HG03135 (cell line): ENCODE data around the gene ATG7.

ENCODE experiments used
- ATAC-seq: cut with Tn5 transposase; IDR thresholded peaks from one replicate; pipeline ENCODE4 v1.9.1; 2021; ENCODE audit warnings: mild to moderate bottlenecking, moderate library complexity; ENCODE audit not compliant: unreplicated experiment

ATG7 gene

GRCh38 chr3:11602886-11603527 is 330.8 kb downstream of the ATG7 start:
- ATAC-seq, result no peak

GRCh38 chr3:11603628-11604027 is 331.4 kb downstream of the ATG7 start:
- no peak for ATAC-seq

GRCh38 chr3:11604139-11604892 is 332.1 kb downstream of the ATG7 start:
- ATAC-seq, result no peak

- ATAC-seq, result no peak
These were observed 333.2 kb downstream of the ATG7 start for GRCh38 chr3:11605398-11605797.

- no peak for ATAC-seq
These were observed 334.0 kb downstream of the ATG7 start for GRCh38 chr3:11606090-11606784.

- no peak for ATAC-seq
These were observed 334.8 kb downstream of the ATG7 start for GRCh38 chr3:11606865-11607440.
